Heart left ventricle (tissue), 13 donors: ENCODE measurements around the gene CDCA3.

ENCODE experiments used
- CTCF ChIP-seq, 12 donors: fragments of 200-600 bp; sonication (generic) in 4 of 12; IDR thresholded peaks; one replicate each; pipeline versions ENCODE4 v1.5.0 to v1.8.0; 2018 to 2022; ENCODE audit warnings: antibody characterized with exemption in 12 of 12, mild to moderate bottlenecking in 5 of 12
- POLR2A ChIP-seq, 2 donors: fragments of 450-650 bp; IDR thresholded peaks; one replicate each; pipeline ENCODE4 v1.6.1; 2017; ENCODE audit warnings: antibody characterized with exemption in 2 of 2, mild to moderate bottlenecking in 2 of 2, moderate library complexity in 2 of 2
- donor health status: ischemic (EF 13 %, LVEDD 7.1; RV severe dilation, severe dysfunction).
- donor health status: DM: no; HTN: yes; CAD: no.
- donor health status: DM: no; HTN: no; CAD: no.
- donor health status: ischemic (EF 25% LVEDD 6.9; RV normal size, moderate dysfunction).
- donor health status: ischemic (EF 25% LVEDD 5.7; RV mildly dilated, moderate dysfunction).
- donor health status: ischemic (EF 35%, LVEDD 5.7; RV mildly dilated, moderate dysfunction).
- donor health status: nonischemic (EF 11% LVEDD 7.7; RV severe dilation, severe dysfunction).
- donor health status: DM: yes; HTN: yes; CAD: no.
- donor health status: PGD.
- donor health status: ischemic (EF 29% LVEDD 5.4; RV normal size, mild dysfunction).
- donor health status: nonischemic (EF 23%, LVEDD 6.1; RV moderate dilation, normal function).

- TF ChIP-seq CTCF (IDR thresholded peaks at IDR 0.05), result no peak
- no peak for TF ChIP-seq POLR2A (IDR thresholded peaks at IDR 0.05)
These were observed 312 bp downstream of the CDCA3 start for GRCh38 chr12:6850796-6851152.
